GM10248 (cell line): ENCODE results near the gene LDLRAD4.
"Not testable (repeated sequence)": the region's sequence is repeated elsewhere in the genome, so short reads cannot be mapped to it uniquely, and the experiment has no call there.

ENCODE experiments used
- CTCF ChIA-PET: fragments of 300-600 bp; sonication (Branson Sonifier 250); formaldehyde crosslinking; extraction: SDS; loops from one replicate; lab custom pipeline; 2021; ENCODE audit warnings: antibody characterized with exemption; lab: Yijun Ruan, JAX
- POLR2A ChIA-PET: fragments of 350-650 bp; sonication (Branson Sonifier 250); formaldehyde crosslinking; extraction: SDS; loops from one replicate; lab custom pipeline; 2020; ENCODE audit warnings: antibody characterized with exemption; lab: Yijun Ruan, JAX
- DNase-seq: peaks from one replicate; pipeline ENCODE4 v3.0.0; 2012; ENCODE audit errors: extremely low spot score
- CTCF ChIP-seq: IDR thresholded peaks from 2 replicates; pipeline ENCODE4 v1.5.1; 2012; ENCODE audit warnings: mild to moderate bottlenecking, low read depth; ENCODE audit errors: extremely low read depth, missing control alignments, control extremely low read depth

LDLRAD4 gene

GRCh38 chr18:13681701-13682100 lies 463.1 kb downstream of the LDLRAD4 start:
- TF ChIP-seq CTCF: no peak
- ChIA-PET POLR2A (no interaction called here), CTCF (interaction anchor here (1.3 kb wide), 1 partner anchor 124 kb away, joined by 3 read pairs; no protein-coding TSS in a partner anchor)
- DNase-seq: no peak

GRCh38 chr18:13684546-13684945 lies 466.0 kb downstream of the LDLRAD4 start:
- ChIA-PET POLR2A (no interaction called here), CTCF (no interaction called here)
- TF ChIP-seq CTCF: no peak
- DNase-seq: no peak

GRCh38 chr18:13688191-13689136 lies 469.9 kb downstream of the LDLRAD4 start:
- no peak for TF ChIP-seq CTCF
- ChIA-PET POLR2A (no interaction called here), CTCF (interaction anchor here (1.8 kb wide), 1 partner anchor 136 kb away, joined by 3 read pairs; the partner anchor contains the start of gene MC5R)
- DNase-seq: no peak

- POLR2A ChIA-PET, DNase-seq: not testable (repeated sequence)
- CTCF ChIA-PET: interaction anchor here (1.1 to 1.3 kb wide), 2 partner anchors 10 to 11 kb away, joined by 3 to 4 read pairs; no protein-coding TSS in a partner anchor
These were observed 471.5 kb downstream of the LDLRAD4 start for GRCh38 chr18:13690060-13690459.

GRCh38 chr18:13695337-13695736 lies 476.8 kb downstream of the LDLRAD4 start:
- DNase-seq, CTCF ChIA-PET, POLR2A ChIA-PET: not testable (repeated sequence)

- no peak for DNase-seq
- ChIA-PET POLR2A (no interaction called here), CTCF (no interaction called here)
- no peak for TF ChIP-seq CTCF
These were observed 478.4 kb downstream of the LDLRAD4 start for GRCh38 chr18:13696961-13697360.

GRCh38 chr18:13700153-13700552 lies 481.6 kb downstream of the LDLRAD4 start:
- POLR2A ChIA-PET: no interaction called here
- CTCF ChIA-PET: interaction anchor here (1.0 to 2.2 kb wide), 3 partner anchors 9 to 14 kb away, joined by 3 to 5 read pairs (median 3); no protein-coding TSS in a partner anchor
- no peak for DNase-seq

More at GRCh38 chr18:13700153-13700552, 481.6 kb downstream of the LDLRAD4 start:
- no peak for TF ChIP-seq CTCF
